NCI-H460 (cell line): ENCODE results near the gene DCXR. TPM values are rescaled to one million over a fixed set of nuclear protein-coding genes. Genes with fewer than 3 reads are reported as not detected.
A peak's percentile ranks its signal among the peaks of the same experiment; 100 is the strongest.

Experiments used
- DNase-seq: peaks from one replicate; pipeline ENCODE4 v3.0.0-alpha.2; 2016; ENCODE audit warnings: low read depth; ENCODE audit errors: extremely low read depth
- total RNA-seq: library from RNA; depleted of rRNA; stranded (reverse); fragments of >200 nt; shearing (Covaris generic); gene quantifications from 2 replicates; pipeline ENCODE4 v1.2.3, GENCODE V29; 2014

DCXR gene
- total RNA-seq, 1 experiment from 2014 or later: 44.3 TPM

DNA sequence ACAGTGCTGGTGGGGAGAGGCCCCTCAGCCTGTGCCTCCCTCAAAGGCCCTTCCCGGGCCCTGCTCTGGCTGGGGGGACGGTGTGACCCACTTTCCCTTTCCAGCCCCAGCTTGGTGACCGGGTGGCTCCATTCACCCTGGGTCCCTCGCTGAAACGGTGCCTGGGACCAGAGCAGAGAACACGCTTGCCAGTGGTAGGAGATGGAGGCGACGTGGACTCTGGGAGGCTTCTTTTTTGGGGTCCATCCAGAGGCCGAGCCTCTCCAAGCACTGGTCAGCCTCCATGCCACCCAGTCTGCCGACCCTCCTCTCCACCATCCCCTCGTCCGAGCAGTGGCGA is 22.6 kb downstream of the DCXR start:
- DNase-seq: no peak

GRCh38 chr17:82014432-82014831 is 23.1 kb downstream of the DCXR start:
- DNase-seq: no peak

- no peak for DNase-seq
These were observed 23.6 kb downstream of the DCXR start for GRCh38 chr17:82013772-82014321.

- DNase-seq: no peak
These were observed 24.2 kb downstream of the DCXR start for GRCh38 chr17:82013341-82013740.

- no peak for DNase-seq
These were observed 24.7 kb downstream of the DCXR start for GRCh38 chr17:82012640-82013295.

- DNase-seq: no peak
These were observed 25.2 kb downstream of the DCXR start for GRCh38 chr17:82012261-82012639.

- no peak for DNase-seq
These were observed 25.8 kb downstream of the DCXR start for GRCh38 chr17:82011617-82012187.

GRCh38 chr17:82010575-82011525 is 26.6 kb downstream of the DCXR start:
- no peak for DNase-seq

- DNase-seq: no peak
These were observed 28.1 kb downstream of the DCXR start for GRCh38 chr17:82009413-82009812.

GRCh38 chr17:82008941-82009405 is 28.5 kb downstream of the DCXR start:
- DNase-seq: no peak

DNA sequence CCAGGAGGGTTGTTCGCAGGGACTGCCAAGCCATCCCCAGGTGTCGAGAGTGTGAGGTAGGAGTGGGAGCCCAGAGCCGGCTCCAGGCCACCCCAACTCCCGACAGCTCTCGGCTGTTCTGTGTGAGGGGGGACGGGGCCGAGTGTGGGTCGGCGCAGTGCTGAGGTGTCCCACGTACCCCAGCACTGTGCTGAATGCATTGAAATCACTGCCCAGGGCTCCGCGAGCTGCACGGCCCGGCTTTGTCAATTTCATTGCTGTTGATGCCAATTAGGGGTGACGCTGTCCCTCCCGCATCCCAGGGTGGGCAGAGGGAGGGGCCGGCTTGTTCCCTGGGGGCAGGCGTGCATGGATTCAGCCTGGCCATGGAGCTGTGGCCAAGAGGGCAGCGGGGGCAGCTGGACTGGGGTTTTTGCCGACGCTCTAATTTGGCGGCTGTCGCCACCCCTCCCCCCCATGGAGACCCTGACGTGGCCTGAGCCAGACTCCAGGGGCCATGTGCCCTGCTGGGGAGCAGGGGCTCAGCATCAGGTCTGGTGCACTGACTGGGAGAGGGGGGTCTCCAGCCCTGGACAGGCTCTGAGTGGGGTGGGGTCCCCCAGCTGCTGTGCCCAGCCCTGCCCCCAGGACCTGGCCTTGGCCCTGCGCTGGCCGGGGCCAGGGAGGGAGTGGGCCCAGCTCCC is 29.1 kb downstream of the DCXR start:
- no peak for DNase-seq

DNA sequence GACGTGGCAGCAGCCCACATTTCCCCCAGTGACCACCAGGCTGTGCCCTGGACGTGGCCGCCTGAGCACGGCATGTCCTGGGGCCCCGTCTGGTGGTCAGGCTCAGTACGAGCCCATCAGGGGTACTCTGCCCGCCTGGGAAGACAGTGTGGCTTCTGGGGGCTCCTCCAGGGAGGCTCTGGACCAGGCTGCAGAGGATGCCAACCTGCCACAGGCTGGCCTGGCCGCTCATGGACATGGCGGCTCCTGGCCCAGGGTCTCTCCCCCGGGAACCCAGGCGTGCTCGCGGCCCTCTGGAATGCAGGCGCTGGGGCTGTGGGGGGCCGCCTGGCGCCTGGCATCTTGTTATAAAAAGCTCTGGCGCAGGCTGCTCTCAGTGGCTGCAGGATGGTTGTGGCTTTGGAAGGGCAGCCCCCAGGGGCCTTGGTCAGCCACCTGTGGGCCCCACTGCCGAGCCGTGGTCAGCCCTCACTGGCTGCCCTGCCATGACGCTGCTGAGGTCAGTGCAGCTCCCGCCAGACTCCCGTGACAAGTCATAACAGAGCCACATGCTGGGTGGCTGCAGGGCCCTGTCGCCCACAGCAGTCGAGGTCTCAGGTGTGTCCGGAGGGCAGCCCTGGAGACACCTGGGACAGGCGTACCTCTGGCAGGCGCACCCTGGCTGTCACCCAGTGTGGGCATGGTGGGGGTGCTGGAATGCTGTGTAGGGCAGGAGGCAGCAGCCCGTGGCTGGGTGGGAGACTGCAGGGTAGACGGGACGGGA is 29.8 kb downstream of the DCXR start:
- no peak for DNase-seq

DNA sequence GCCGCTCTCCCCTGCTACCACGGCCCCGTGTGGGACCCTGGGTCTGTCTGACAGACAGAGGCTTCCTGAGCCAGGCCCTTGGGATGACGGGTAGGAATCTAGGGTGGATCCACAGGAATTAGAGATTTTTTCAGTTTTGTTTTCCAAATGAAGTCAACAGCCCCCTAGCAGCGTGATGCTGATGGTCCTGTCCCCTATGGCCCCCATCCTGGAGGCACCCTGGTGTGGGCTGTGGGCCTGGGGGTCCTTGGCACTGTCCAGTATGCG is 30.3 kb downstream of the DCXR start:
- no peak for DNase-seq

- DNase-seq: no peak
These were observed 30.8 kb downstream of the DCXR start for GRCh38 chr17:82006468-82007227.

- DNase-seq: no peak
These were observed 31.7 kb downstream of the DCXR start for GRCh38 chr17:82005701-82006348.

- no peak for DNase-seq
These were observed 32.7 kb downstream of the DCXR start for GRCh38 chr17:82004517-82005455.

- peak; percentile 52 for DNase-seq
These were observed 33.8 kb downstream of the DCXR start for GRCh38 chr17:82003411-82004381.
